GM08714 (cell line): ENCODE measurements around the gene PIWIL4.

Experiments used
- H3K4me3 ChIP-seq: fragments of 200-500 bp; sonication (Bioruptor generic); 2 replicates; pipeline ENCODE4 v1.5.1; 2014; ENCODE audit warnings: mild to moderate bottlenecking, low read length, inconsistent platforms
- ZNF274 ChIP-seq: IDR thresholded peaks from 2 replicates; pipeline ENCODE4 v1.6.1; 2012; ENCODE audit warnings: mild to moderate bottlenecking, low read depth, low read length

Gene PIWIL4

DNA sequence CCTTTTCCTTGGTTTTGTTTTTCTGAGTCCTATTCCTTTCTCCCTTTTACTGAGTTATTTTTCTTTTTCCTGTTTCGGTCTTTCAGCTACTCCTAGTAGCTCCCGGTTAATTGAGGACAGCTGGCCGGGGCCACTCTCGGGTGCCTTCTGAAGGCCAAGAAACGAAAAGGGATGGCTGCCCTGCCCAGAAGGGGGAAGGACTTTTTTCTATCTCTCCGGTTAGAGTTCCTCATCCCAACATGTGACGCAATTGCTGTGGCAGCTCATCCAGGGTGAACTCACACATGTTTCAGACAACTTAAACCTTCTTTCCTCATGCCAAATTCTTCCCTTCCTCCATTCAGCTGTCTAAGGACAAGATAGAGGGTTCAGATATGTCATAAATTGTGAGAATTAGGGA lies 83.6 kb downstream of the PIWIL4 start:
- TF ChIP-seq ZNF274: no peak
- no peak overlapping the region for H3K4me3 ChIP-seq

DNA sequence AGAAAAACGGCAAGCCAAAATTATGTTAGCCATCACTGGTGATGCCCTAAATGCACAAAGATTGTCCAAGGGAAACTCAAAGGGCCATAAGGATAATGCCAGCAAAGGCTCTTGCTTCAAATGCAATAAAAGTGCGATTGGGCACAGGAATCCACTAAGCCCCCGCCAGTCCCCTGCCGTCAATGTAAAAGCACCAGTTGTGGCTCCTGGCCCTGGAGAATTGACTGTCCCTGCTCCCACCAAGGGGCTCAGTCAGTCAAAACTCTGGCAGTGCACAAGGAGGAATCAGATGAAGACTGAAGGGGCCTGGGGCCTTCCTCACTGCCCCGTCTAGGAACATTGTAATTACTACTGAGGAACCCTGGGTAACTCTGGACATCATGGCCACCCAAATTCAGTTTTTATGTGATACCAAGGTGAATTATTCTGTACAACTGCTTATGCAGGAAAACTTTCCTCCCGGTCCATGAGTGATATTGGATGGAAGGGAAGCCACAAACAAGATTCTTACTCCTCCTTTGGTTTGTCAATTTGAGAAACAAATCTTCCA lies 85.6 kb downstream of the PIWIL4 start:
- TF ChIP-seq ZNF274: no peak

DNA sequence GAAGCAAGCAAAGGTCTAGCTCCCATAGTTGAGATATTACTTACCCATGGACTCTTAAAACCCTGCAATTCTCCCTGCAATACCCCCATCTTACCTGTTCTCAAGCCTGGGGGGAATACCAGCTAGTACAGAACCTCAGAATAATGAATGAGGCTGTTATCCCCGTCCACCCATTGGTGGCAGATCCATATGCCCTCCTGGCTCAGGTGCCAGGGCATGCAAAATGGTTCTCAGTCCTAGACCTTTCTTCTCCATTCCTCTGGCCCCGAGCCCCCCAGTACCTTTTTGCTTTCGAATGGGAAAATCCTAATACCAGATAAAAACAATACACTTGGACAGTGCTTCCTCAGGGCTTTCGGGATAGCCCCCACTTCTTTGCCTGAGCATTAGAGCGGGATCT lies 86.4 kb downstream of the PIWIL4 start:
- no peak for TF ChIP-seq ZNF274
- H3K4me3 ChIP-seq: no peak overlapping the region

More for the DNA sequence above, 85.6 kb downstream of the PIWIL4 start:
- H3K4me3 ChIP-seq: no peak overlapping the region

DNA sequence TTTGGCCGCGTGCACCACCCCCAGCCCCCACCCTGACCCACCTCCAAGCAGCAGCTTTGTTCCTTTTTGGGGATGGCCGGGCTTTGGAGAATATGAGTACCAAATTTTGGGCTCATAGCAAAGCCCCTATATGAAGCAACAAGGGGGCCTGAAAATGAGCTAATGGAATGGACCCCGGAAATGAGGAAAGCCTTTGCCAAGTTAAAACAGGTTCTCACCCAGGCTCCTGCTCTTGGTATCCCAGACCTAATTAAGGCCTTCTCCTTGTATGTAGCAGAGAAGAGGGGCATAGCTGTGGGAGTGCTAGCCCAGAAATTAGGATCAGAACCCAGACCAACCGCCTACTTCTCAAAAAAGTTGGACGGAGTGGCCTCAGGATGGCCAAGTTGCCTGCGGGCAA lies 87.0 kb downstream of the PIWIL4 start:
- no peak overlapping the region for H3K4me3 ChIP-seq

DNA sequence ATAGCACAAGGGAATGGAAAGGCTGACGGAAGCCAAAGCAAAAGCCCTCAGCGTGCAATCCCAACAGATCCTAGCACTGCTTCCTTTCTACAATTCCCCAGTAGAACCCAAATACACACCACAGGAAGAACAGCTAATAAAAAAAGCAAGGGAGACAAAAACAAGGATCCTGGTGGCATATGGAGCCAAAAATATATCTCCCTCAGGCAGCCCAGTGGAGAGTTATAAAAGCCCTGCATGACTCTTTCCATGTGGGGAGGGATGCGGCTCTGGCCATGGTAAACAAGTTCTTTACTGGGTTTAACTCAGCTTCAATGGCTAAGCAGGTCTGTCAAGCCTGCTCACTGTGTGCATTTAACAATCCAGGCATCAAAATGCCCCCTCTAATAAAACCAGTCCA lies 88.1 kb downstream of the PIWIL4 start:
- TF ChIP-seq ZNF274: no peak
- H3K4me3 ChIP-seq: no peak overlapping the region

More for the DNA sequence above, 87.0 kb downstream of the PIWIL4 start:
- TF ChIP-seq ZNF274: no peak

DNA sequence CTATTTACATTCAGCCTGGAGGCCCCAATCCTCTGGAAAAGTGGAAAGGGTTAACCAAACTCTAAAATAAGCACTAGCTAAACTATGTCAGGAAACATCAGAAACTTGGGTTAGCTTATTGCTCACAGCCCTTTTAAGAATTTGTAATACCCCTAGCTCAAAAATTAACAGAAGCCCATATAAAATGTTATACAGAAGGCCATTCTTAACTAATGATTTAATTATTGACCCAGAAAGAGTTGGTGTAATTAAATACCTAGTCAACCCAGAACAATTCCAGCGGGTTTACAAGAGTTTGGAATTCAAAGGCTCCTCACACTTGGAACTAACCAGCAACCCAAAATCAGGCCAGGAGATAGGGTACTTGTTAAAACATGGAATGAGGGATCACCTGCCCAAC lies 88.8 kb downstream of the PIWIL4 start:
- TF ChIP-seq ZNF274: no peak
- no peak overlapping the region for H3K4me3 ChIP-seq

DNA sequence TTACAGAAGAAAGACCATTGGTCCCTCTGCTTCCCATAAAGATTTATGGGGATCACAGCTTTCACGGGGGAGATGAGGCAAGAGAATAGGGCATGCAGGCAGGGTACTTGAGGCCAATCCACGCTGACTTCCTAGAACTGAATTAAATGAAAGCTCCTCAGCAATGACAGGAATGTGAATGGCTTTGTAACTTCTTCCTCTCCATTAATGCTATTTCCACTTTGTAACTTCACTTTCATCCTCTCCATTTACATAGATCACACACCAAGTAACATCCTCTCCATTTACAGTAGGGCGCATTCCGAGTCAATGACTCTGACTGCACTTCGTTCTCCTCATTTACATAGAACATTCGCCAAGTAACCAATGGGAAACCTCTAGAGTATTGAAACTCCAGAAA lies 89.8 kb downstream of the PIWIL4 start:
- TF ChIP-seq ZNF274: no peak
- no peak overlapping the region for H3K4me3 ChIP-seq

DNA sequence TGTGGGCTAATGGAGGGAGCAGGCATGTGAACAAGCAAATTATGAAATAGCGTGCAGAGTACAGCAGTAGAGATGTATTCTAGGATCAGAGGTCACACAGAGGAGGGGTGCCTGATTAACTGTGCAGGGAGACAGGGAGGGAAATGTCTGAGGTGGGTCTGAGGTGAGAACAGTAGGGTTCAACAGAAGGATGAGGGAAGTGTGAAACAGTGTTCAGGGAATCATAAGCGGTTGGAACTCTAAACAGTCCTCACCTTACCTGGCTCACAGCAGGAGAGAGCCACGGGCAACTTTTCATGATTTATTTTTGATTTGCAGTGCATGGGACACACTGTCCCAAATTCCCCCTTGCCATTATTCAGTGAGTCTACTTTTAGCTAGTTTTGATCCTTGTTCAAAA lies 90.5 kb downstream of the PIWIL4 start:
- no peak for TF ChIP-seq ZNF274
- no peak overlapping the region for H3K4me3 ChIP-seq

DNA sequence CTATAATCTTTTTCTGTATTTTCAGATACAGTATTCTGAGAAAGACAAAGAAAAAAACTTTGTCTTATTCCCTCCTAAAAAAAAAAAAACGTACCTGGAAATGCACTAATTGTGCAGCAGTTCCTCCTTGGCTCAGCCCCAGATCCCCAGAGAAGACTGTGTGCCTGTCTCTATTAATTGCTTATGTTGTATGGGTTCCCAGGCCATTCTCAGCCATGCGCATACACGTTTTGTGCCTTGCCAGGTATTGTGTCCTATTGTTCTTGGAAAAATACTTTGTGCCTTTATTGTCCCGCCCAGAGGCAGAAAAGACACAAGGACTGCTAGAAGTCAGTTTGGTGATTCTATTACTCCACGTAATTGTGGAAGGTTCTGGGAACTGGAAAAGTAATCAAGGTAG lies 91.2 kb downstream of the PIWIL4 start:
- H3K4me3 ChIP-seq: no peak overlapping the region
- no peak for TF ChIP-seq ZNF274

DNA sequence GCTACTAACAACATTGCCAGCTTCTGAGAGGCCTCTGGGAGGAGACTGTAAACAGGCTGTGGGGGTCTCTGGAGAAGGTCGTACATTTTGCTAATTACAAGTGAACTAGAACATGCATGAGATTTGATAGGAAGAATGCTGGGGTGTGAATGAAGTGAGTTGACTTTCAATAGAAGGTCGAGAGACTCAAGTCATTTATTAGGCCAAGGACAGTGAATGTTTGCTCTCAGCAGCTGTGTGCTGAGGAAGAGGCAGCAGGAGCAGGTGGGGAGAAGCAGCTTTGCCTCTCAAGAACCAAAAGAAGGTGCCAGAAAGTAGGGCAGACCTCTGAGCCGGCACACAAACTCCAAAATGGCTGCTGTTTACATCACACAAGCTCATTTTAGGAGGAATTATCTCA lies 91.7 kb downstream of the PIWIL4 start:
- no peak overlapping the region for H3K4me3 ChIP-seq
- TF ChIP-seq ZNF274: no peak

DNA sequence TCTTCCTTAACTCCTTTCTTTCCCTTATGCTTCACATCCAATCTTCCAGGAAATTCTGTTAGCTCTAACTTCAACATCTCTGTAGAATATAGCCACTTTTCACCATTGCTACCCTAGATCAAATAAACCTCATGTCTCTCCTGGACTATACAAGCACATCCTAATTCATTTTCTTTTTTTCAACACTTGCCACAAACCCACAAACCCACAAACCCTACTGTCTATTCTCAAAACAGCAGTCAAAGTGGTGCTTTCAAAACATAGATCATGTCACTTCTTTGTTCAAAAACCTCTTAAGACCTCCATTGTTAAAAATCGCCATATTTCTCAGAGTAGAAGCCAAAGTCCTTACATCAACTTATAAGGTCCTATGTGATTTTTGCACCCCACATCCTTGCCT lies 94.3 kb downstream of the PIWIL4 start:
- no peak overlapping the region for H3K4me3 ChIP-seq
- TF ChIP-seq ZNF274: no peak

DNA sequence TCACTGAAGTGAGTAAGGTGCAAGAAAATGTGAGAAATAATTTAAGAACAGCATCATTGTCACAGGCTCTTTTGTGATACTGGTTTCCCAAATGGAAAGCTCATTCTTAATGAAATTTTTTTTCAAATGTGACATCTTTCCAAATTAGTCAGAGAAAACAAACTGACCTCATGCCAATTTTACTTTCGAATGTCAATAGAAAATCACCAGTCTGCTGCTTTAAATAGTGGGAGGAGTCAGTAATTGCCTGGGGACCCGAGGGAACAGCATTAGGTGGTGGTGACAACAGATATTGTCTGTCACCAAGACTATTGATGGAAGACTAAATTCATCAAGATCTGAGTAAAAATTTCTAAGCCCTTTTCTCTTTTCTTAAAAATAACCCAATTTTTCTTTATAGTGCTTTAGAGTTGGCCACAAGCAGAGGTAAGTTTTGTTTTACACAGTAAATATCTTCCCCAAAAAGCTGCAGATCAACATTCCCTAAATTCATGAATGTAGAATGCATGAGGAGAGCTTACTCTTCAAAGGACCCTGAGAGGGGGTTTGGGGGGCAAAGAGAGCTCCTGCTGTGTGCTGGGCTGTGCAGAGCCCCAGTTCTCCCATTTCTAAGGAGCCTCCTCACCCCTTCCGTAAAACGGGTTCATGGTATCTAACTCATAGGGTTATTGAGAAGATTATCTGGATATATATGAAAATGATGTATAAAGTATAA lies 95.1 kb downstream of the PIWIL4 start:
- H3K4me3 ChIP-seq: no peak overlapping the region
- TF ChIP-seq ZNF274: no peak

DNA sequence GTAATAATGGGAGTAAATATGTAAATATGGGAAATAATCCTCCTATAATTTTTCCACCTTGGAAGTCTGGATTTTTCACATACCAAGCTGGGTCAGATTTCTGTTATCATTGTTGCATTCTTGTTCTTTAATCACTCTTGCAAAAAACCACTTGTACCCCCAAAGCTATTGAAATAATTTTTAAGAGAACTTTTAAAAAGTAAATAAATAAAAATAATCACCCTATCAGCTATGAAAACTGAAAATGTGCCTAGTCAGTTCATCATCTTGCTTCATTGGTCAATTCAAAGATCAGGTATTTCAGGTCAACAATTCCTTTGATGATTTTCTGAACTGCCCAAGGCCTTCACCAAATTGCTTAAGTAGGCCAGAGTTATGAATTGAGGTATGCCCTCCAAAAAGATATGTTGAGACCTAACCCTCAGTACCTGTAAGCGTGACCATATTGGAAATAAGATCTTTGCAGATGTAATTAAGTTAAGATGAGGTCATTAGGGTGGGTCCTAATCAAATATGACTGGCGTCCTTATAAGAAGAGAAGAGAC lies 95.8 kb downstream of the PIWIL4 start:
- no peak overlapping the region for H3K4me3 ChIP-seq
- no peak for TF ChIP-seq ZNF274

DNA sequence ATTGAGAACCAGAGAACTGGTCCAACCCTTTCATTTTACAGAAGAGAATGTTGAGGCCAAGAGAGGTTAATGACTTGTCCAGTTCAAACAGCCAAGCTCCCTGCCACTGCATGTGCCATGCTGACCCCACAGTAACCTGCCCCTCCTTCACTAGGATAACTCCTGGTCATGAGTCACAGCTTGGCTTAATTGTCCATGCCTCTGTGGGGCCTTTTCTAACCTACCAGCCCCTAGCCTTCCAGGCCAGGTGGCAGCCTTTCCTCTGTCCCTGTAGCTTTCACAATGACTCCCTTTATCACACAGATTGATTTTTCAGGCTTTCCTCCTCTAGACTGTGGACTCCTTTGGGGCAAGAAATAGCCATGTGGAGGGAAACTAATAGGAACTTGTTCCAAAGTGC lies 97.2 kb downstream of the PIWIL4 start:
- no peak for TF ChIP-seq ZNF274
- no peak overlapping the region for H3K4me3 ChIP-seq

DNA sequence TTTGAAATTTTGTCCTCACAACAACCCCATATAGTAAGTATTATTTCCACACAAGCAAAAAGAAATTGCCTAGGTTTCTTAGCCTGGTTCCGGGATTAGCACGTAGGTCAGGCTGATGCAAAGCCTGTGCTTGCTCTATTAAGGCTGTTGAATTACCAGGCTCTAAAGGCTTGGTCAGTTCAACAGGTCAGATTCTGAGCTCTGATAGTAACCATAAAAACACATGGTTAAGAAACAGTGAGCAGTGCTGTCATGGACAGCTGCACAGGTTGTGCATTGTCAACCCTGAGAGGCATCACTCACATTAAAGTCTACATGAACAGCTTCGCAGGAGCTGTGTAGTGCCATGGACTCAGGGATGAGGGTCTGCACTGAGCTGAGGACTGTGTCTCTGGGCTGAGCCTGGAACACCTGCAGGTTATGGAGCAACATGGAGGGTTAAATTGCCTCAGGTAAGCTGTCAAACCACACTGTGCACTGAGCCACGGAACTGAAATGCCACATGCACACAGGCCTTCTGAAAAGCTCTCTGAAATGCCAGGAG lies 98.0 kb downstream of the PIWIL4 start:
- TF ChIP-seq ZNF274: no peak
- H3K4me3 ChIP-seq: no peak overlapping the region
